ENCODE data around the gene FSIP2.

FSIP2 gene

DNA sequence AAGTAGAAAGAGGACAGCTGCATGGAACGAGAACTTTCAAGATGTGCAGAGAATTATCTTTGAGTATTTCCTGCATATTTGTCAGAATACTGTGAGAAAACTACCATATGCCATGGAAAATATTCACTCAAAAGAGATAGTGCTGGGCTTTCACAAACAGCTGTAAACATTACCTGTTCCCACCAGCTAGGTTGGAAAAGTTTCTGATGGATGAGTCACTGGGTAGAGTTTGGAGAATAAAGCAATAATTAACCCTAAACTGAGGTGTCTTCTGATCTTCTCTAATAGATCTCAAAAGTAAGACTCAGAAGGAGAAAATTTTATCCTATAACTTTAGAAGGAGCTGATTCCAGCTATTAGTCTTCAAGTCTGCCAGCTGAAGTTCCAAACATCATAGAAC is 3.9 kb upstream of the FSIP2 start:
- no peak overlapping the region for H2AK5ac ChIP-seq (ENCODE audit: low read depth, low read length)
- H2BK15ac ChIP-seq (ENCODE audit: low read length): no peak overlapping the region
- peaks cover 2 to 8% of the 10 kb centered on the region in 2 donors for H3K9me3 ChIP-seq (replicated peaks in 1 of 2; ENCODE audit: control insufficient read depth in 2 of 2, insufficient read depth in 1 of 2, low read depth in 1 of 2, low read length in 2 of 2)
- H3K27me3 ChIP-seq (ENCODE audit: control insufficient read depth in 3 of 3, insufficient read depth in 3 of 3, low read depth in 1 of 3, low read length in 3 of 3): no peaks in the 10 kb centered on the region
- no peak overlapping the region for H3K9ac ChIP-seq (ENCODE audit: low read depth, low read length, poor library complexity)
- H3K4me1 ChIP-seq (ENCODE audit: control insufficient read depth in 2 of 2, insufficient read depth in 1 of 2, low read depth in 1 of 2, low read length in 2 of 2): peaks cover 0 to 2% of the 10 kb centered on the region in 2 donors
- no peak overlapping the region for H2BK12ac ChIP-seq (ENCODE audit: low read length)
- no peaks in the 10 kb centered on the region for H3K36me3 ChIP-seq (replicated peaks in 1 of 2; ENCODE audit: control insufficient read depth in 2 of 2, insufficient read depth in 2 of 2, low read length in 2 of 2)
- no peak overlapping the region for H3K18ac ChIP-seq (ENCODE audit: low read length)
- no peak overlapping the region for H2AFZ ChIP-seq (ENCODE audit: low read length)
- no peak overlapping the region for H3K4me3 ChIP-seq (ENCODE audit: low read length in 2 of 2)
- H3K4ac ChIP-seq (ENCODE audit: low read length): no peak overlapping the region
- no peak overlapping the region for H3K14ac ChIP-seq (ENCODE audit: low read length)
- H2BK5ac ChIP-seq (ENCODE audit: low read length): no peak overlapping the region
- no peak overlapping the region for H3K23ac ChIP-seq (ENCODE audit: low read depth, low read length, poor library complexity)
- WGBS, 2 donors (ENCODE audit: extremely low coverage in 2 of 2, insufficient read length in 2 of 2, insufficient replicate concordance in 1 of 2): no CpG with 5 or more reads among the region's 1 CpG
- H4K8ac ChIP-seq (ENCODE audit: low read depth, low read length): no peak overlapping the region
- H3K27ac ChIP-seq (replicated peaks; ENCODE audit: low read length): no peak overlapping the region
- no peak overlapping the region for H4K91ac ChIP-seq (ENCODE audit: low read depth, low read length, poor library complexity)
- H3K4me2 ChIP-seq (ENCODE audit: insufficient read depth, low read length, poor library complexity, severe bottlenecking): no peak overlapping the region
- no peak for DNase-seq (ENCODE audit: low spot score)
- H2BK120ac ChIP-seq (ENCODE audit: low read depth, low read length): no peak overlapping the region
- no peaks in the 10 kb centered on the region for H3K79me1 ChIP-seq (ENCODE audit: low read depth, low read length)

DNA sequence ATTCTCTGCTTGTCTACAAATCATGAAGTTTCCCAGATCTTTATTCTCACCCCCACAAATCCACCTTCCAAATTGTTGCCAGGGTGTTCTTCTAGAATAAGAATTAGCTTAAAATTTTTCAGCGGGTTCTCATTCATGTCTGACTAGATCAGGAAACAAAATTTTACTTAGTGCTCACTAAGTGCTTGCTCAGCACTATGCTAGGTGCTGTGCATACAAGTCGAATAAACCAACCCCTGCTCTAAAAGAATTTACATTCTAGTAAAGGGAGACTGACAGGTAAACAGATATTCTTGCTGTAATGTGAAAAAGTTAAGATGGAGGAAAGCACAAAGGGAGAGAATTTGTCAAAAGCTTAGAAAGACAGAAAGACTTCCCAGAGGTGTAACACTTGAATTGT is 2.4 kb upstream of the FSIP2 start:
- WGBS, 2 donors (ENCODE audit: extremely low coverage in 2 of 2, insufficient read length in 2 of 2, insufficient replicate concordance in 1 of 2): no CpG with 5 or more reads among the region's 2 CpGs
- no peak overlapping the region for H3K14ac ChIP-seq (ENCODE audit: low read length)
- H3K79me1 ChIP-seq (ENCODE audit: low read depth, low read length): no peaks in the 10 kb centered on the region

DNA sequence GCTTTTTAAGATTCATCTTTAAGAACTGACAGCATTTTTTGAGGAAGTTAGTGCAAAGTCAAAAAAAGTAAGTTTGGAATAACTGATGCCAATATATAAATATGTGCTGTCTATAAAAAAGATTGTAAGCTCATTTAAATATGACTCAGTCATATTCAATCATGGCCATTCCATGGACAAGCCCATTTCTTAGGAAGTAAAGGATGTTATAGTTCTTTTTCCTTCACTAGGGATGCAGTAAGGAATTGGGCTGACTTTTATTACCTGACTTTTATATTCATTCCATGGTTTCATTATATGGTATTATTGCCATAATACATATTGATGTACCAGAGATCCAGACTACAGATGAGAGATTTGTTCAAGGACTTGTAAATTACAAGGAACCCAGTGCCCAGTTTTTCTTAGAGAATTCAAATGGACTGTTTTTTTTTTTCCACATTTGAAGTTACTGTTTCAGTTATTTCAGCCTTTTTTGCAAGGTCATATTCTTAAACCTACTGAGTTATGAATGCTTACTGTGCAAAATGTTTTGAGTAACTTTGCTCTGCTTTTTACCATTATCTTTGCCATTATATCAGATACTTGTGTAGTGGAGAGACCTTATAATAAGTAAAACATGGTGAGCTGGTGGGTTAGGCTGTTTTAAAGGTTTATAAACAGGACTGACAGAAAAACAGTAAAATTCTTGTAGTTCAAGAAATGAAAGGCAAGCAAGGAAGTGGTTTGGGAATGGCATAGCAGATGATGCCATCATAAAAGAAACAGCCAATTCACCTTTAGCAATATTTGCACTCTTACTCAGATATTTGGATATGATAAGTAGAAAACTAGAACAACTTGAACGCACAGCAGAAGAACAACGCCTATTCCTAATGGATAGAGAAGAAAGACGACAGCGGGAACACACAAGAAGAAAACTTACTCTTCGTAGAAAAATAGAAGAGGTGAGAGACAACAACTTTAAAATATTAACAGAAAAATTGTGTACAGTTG is 7.6 kb downstream of the FSIP2 start:
- H2AK5ac ChIP-seq (ENCODE audit: low read depth, low read length): no peak overlapping the region
- H3K4me2 ChIP-seq (ENCODE audit: insufficient read depth, low read length, poor library complexity, severe bottlenecking): no peak overlapping the region
- H3K36me3 ChIP-seq (replicated peaks in 1 of 2; ENCODE audit: control insufficient read depth in 2 of 2, insufficient read depth in 2 of 2, low read length in 2 of 2): no peaks in the 10 kb centered on the region
- no peak overlapping the region for H3K23ac ChIP-seq (ENCODE audit: low read depth, low read length, poor library complexity)
- no peak overlapping the region for H3K18ac ChIP-seq (ENCODE audit: low read length)
- no peak overlapping the region for H2BK5ac ChIP-seq (ENCODE audit: low read length)
- no peak overlapping the region for H3K9ac ChIP-seq (ENCODE audit: low read depth, low read length, poor library complexity)
- no peaks in the 10 kb centered on the region for H3K27me3 ChIP-seq (ENCODE audit: control insufficient read depth in 3 of 3, insufficient read depth in 3 of 3, low read depth in 1 of 3, low read length in 3 of 3)
- no peak overlapping the region for H4K8ac ChIP-seq (ENCODE audit: low read depth, low read length)
- H2AFZ ChIP-seq (ENCODE audit: low read length): no peak overlapping the region
- no peak for DNase-seq (ENCODE audit: low spot score)
- no peak overlapping the region for H2BK15ac ChIP-seq (ENCODE audit: low read length)
- H3K9me3 ChIP-seq (replicated peaks in 1 of 2; ENCODE audit: control insufficient read depth in 2 of 2, insufficient read depth in 1 of 2, low read depth in 1 of 2, low read length in 2 of 2): no peaks in the 10 kb centered on the region
- H3K79me1 ChIP-seq (ENCODE audit: low read depth, low read length): no peaks in the 10 kb centered on the region
- no peak overlapping the region for H3K4ac ChIP-seq (ENCODE audit: low read length)
- H3K14ac ChIP-seq (ENCODE audit: low read length): no peak overlapping the region
- no peak overlapping the region for H2BK120ac ChIP-seq (ENCODE audit: low read depth, low read length)
- WGBS, 2 donors (ENCODE audit: extremely low coverage in 2 of 2, insufficient read length in 2 of 2, insufficient replicate concordance in 1 of 2): no CpG with 5 or more reads among the region's 5 CpGs
- H2BK12ac ChIP-seq (ENCODE audit: low read length): no peak overlapping the region
- no peak overlapping the region for H3K27ac ChIP-seq (replicated peaks; ENCODE audit: low read length)
- no peak overlapping the region for H4K91ac ChIP-seq (ENCODE audit: low read depth, low read length, poor library complexity)
- no peak overlapping the region for H3K4me3 ChIP-seq (ENCODE audit: low read length in 2 of 2)
- no peaks in the 10 kb centered on the region for H3K4me1 ChIP-seq (ENCODE audit: control insufficient read depth in 2 of 2, insufficient read depth in 1 of 2, low read depth in 1 of 2, low read length in 2 of 2)

More for the DNA sequence above, 2.4 kb upstream of the FSIP2 start:
- Histone ChIP-seq H3K27ac (replicated peaks; ENCODE audit: low read length) (no peak overlapping the region), H2BK120ac (ENCODE audit: low read depth, low read length) (no peak overlapping the region), H3K4me3 (ENCODE audit: low read length in 2 of 2) (no peak overlapping the region), H3K23ac (ENCODE audit: low read depth, low read length, poor library complexity) (no peak overlapping the region), H3K4me2 (ENCODE audit: insufficient read depth, low read length, poor library complexity, severe bottlenecking) (no peak overlapping the region), H2BK12ac (ENCODE audit: low read length) (no peak overlapping the region), H2AFZ (ENCODE audit: low read length) (no peak overlapping the region), H3K4ac (ENCODE audit: low read length) (no peak overlapping the region), H3K9ac (ENCODE audit: low read depth, low read length, poor library complexity) (no peak overlapping the region), H4K8ac (ENCODE audit: low read depth, low read length) (no peak overlapping the region), H3K4me1 (ENCODE audit: control insufficient read depth in 2 of 2, insufficient read depth in 1 of 2, low read depth in 1 of 2, low read length in 2 of 2) (peaks cover 0 to 2% of the 10 kb centered on the region in 2 donors), H3K9me3 (replicated peaks in 1 of 2; ENCODE audit: control insufficient read depth in 2 of 2, insufficient read depth in 1 of 2, low read depth in 1 of 2, low read length in 2 of 2) (peaks cover 2 to 12% of the 10 kb centered on the region in 2 donors), H2BK5ac (ENCODE audit: low read length) (no peak overlapping the region), H4K91ac (ENCODE audit: low read depth, low read length, poor library complexity) (no peak overlapping the region), H2BK15ac (ENCODE audit: low read length) (no peak overlapping the region), H3K36me3 (replicated peaks in 1 of 2; ENCODE audit: control insufficient read depth in 2 of 2, insufficient read depth in 2 of 2, low read length in 2 of 2) (no peaks in the 10 kb centered on the region), H2AK5ac (ENCODE audit: low read depth, low read length) (no peak overlapping the region), H3K27me3 (ENCODE audit: control insufficient read depth in 3 of 3, insufficient read depth in 3 of 3, low read depth in 1 of 3, low read length in 3 of 3) (no peaks in the 10 kb centered on the region), H3K18ac (ENCODE audit: low read length) (no peak overlapping the region)
- no peak for DNase-seq (ENCODE audit: low spot score)

DNA sequence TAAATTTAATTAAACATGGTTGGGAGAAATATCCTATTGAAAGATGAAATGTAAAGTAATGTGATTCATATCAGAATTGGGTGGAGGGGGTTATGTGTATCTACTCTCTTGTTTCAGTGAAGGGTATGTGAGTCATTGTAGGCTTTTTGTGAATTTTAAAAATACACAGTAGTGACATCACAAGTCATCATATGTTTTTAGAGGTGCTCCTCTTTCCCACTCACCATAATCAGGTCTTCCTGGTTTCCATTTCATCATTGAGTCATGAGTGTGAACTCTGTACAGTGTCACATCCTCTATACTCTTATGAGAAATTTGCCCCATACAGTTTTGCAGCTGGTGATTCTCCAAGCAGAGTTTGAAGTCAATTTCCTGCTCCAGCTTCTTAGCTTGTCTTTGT is 18.8 kb downstream of the FSIP2 start:
- H3K27ac ChIP-seq (replicated peaks; ENCODE audit: low read length): no peak overlapping the region
- no peak overlapping the region for H3K4ac ChIP-seq (ENCODE audit: low read length)
- H3K4me2 ChIP-seq (ENCODE audit: insufficient read depth, low read length, poor library complexity, severe bottlenecking): no peak overlapping the region
- no peak overlapping the region for H3K9ac ChIP-seq (ENCODE audit: low read depth, low read length, poor library complexity)
- H2AK5ac ChIP-seq (ENCODE audit: low read depth, low read length): no peak overlapping the region
- no peak overlapping the region for H2BK15ac ChIP-seq (ENCODE audit: low read length)
- H2AFZ ChIP-seq (ENCODE audit: low read length): no peak overlapping the region
- H3K36me3 ChIP-seq (replicated peaks in 1 of 2; ENCODE audit: control insufficient read depth in 2 of 2, insufficient read depth in 2 of 2, low read length in 2 of 2): no peaks in the 10 kb centered on the region
- no peak overlapping the region for H3K23ac ChIP-seq (ENCODE audit: low read depth, low read length, poor library complexity)
- H3K9me3 ChIP-seq (replicated peaks in 1 of 2; ENCODE audit: control insufficient read depth in 2 of 2, insufficient read depth in 1 of 2, low read depth in 1 of 2, low read length in 2 of 2): no peaks in the 10 kb centered on the region
- no peak overlapping the region for H4K8ac ChIP-seq (ENCODE audit: low read depth, low read length)
- no peaks in the 10 kb centered on the region for H3K79me1 ChIP-seq (ENCODE audit: low read depth, low read length)
- no peak for DNase-seq (ENCODE audit: low spot score)
- H3K4me3 ChIP-seq (ENCODE audit: low read length in 2 of 2): no peak overlapping the region
- no peak overlapping the region for H3K18ac ChIP-seq (ENCODE audit: low read length)
- H3K4me1 ChIP-seq (ENCODE audit: control insufficient read depth in 2 of 2, insufficient read depth in 1 of 2, low read depth in 1 of 2, low read length in 2 of 2): no peaks in the 10 kb centered on the region
- no peak overlapping the region for H2BK5ac ChIP-seq (ENCODE audit: low read length)
- no peak overlapping the region for H2BK120ac ChIP-seq (ENCODE audit: low read depth, low read length)
- no peak overlapping the region for H2BK12ac ChIP-seq (ENCODE audit: low read length)
- H3K14ac ChIP-seq (ENCODE audit: low read length): no peak overlapping the region
- H4K91ac ChIP-seq (ENCODE audit: low read depth, low read length, poor library complexity): no peak overlapping the region
- H3K27me3 ChIP-seq (ENCODE audit: control insufficient read depth in 3 of 3, insufficient read depth in 3 of 3, low read depth in 1 of 3, low read length in 3 of 3): no peaks in the 10 kb centered on the region
